ENCODE results near the gene MTHFD2L.

The MTHFD2L gene

DNA sequence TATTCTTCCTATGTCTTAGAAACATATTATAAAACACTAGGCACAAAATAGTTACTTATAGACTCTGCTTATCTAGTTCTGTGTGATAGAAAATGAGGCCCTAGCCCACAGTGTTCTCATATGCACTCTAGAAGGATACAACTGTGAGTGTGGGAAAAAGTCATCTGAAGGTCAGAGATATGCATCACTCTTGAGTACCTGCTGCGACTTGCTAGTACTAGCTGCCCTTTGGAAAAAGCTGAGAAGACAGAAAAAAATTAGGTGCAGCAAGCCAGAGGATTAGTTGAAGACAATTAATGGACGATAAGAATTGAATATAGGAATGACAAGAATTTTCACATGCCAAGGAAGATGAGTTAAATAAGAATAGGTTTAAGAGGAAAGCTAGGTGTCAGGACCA, 61.3 kb downstream of the MTHFD2L start:
- Mint-ChIP-seq H3K27ac (no peak overlapping the region), H3K4me3 (no peak overlapping the region), H3K36me3 (ENCODE audit: low read depth) (no peaks in the 10 kb centered on the region), H3K4me1 (no peaks in the 10 kb centered on the region), H3K27me3 (ENCODE audit: low read depth) (no peaks in the 10 kb centered on the region), H3K9me3 (no peaks in the 10 kb centered on the region)
- TF ChIP-seq, protein P1, sequence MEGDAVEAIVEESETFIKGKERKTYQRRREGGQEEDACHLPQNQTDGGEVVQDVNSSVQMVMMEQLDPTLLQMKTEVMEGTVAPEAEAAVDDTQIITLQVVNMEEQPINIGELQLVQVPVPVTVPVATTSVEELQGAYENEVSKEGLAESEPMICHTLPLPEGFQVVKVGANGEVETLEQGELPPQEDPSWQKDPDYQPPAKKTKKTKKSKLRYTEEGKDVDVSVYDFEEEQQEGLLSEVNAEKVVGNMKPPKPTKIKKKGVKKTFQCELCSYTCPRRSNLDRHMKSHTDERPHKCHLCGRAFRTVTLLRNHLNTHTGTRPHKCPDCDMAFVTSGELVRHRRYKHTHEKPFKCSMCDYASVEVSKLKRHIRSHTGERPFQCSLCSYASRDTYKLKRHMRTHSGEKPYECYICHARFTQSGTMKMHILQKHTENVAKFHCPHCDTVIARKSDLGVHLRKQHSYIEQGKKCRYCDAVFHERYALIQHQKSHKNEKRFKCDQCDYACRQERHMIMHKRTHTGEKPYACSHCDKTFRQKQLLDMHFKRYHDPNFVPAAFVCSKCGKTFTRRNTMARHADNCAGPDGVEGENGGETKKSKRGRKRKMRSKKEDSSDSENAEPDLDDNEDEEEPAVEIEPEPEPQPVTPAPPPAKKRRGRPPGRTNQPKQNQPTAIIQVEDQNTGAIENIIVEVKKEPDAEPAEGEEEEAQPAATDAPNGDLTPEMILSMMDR (IDR thresholded peaks at IDR 0.05; ENCODE audit: unreplicated experiment in 3 of 3), result no peak

DNA sequence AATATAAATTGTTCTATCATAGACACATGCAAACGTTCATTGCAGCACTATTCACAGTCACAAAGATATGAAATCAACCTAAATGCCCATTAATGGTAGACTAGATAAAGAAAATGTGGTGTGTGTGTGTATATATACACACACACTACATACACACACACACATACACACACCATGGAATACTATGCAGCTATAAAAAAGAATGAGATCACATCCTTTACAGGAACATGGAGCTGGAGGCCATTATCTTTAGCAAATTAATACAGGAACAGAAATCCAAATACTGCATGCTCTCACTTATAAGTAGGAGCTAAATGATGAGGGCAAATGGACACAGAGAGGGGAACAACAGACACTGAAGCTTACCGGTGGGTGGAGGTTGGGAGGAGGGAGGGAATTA, 65.2 kb downstream of the MTHFD2L start:
- Mint-ChIP-seq H3K27me3 (ENCODE audit: low read depth) (no peaks in the 10 kb centered on the region), H3K36me3 (ENCODE audit: low read depth) (peaks cover 3% of the 10 kb centered on the region), H3K4me1 (no peaks in the 10 kb centered on the region), H3K4me3 (no peak overlapping the region), H3K27ac (no peak overlapping the region), H3K9me3 (no peaks in the 10 kb centered on the region)
- TF ChIP-seq, protein P1 (IDR thresholded peaks at IDR 0.05; ENCODE audit: unreplicated experiment in 3 of 3), result no peak

DNA sequence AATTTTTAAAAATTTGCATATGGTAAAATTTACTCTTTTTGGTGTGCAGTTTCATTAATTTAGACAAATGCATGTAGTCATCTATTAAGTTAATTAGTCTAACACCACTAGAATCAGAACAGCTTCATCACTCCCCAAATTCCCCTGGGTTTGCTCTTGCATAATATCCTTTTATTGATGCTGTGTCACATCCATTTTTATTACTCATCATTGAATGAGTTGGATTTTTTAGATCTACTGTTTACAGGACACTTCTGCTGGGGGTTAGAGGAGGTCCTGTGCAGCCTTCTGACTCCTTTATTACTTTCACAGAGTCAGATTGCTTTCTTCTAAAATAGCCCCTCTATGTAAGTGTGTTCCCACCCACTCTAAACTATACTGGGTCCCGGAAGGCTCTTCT, 65.9 kb downstream of the MTHFD2L start:
- Mint-ChIP-seq H3K27me3 (ENCODE audit: low read depth) (no peaks in the 10 kb centered on the region), H3K4me1 (no peaks in the 10 kb centered on the region), H3K4me3 (no peak overlapping the region), H3K9me3 (no peaks in the 10 kb centered on the region), H3K27ac (no peak overlapping the region), H3K36me3 (ENCODE audit: low read depth) (peaks cover 3% of the 10 kb centered on the region)
- TF ChIP-seq, protein P1 (IDR thresholded peaks at IDR 0.05; ENCODE audit: unreplicated experiment in 3 of 3), result no peak

DNA sequence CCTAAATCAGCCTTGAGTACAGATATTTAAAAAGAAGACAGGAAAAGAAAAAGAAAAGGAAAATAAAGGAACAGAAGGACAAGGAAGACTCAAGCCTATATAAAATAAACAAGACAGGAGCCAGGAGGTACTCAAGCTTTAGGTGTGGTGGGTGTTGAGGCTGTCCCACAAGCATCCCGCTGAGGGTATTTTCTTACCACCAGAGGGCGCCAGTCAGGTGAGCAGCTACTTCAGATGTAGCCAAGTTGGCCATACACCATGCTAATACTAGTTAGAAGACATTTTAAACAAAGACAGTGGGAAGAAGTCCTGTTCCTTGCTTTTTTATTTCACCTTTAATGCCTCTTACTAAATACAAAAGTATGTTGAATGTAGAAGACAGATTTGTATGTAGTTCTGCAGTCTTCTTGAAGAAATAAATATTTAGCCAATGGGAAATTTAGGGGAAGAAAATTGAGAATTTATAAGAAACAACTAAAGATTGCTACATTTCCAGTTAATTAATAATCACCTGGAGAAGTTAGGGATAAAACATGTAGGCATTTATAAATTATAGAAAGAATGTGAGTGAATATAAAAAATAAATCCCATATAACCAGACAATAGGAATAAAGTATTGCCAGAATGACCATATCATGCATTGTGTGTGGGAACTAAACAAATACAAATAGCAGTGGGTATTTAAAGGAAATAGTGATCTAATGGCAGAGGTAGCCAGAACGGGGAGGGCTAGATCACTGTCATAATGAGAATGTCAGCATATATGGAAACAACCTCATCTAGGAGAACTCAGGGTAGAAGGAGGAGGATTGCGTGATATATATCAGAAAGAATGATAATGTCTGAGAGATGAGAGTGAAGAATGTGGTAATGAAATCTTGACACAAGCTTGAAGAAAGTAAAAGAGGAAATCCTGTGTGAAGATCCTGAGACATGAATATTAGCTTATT, 71.0 kb downstream of the MTHFD2L start:
- H3K27ac Mint-ChIP-seq, result no peak overlapping the region
- TF ChIP-seq, protein P1 (IDR thresholded peaks at IDR 0.05; ENCODE audit: unreplicated experiment in 3 of 3), result peak; percentile 69 to 82 (median 82)
- H3K4me3 Mint-ChIP-seq, result no peak overlapping the region
- H3K9me3 Mint-ChIP-seq, result no peaks in the 10 kb centered on the region
- H3K27me3 Mint-ChIP-seq (ENCODE audit: low read depth), result no peaks in the 10 kb centered on the region
- no peaks in the 10 kb centered on the region for H3K4me1 Mint-ChIP-seq
- H3K36me3 Mint-ChIP-seq (ENCODE audit: low read depth), result peaks cover 3% of the 10 kb centered on the region

DNA sequence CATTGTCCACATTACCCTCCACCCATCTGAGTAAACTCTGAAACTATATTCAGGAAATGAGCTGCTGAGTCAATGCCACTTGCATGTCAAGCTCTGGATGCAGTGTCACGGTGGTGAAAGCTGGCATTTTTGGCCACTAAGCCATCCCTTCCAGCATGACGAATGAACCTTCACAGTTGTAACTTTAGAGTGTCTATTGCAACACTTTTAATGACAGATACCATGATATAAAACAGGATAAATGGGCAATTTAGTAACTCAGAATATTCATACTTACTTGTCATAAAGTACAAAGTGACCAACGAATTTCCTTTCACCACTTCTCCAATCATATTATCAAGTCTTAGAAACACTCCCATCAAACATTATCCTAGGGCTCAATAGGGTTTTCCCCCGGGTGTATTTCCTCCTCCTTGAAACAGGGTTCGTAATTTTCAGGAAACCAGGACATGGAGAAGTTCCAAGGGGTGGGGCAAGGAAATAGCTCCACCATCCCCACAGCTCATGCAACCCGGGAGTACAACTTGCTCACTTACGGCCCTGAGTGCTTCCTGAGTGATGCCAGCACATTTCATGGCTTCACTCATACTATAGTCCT, 73.1 kb downstream of the MTHFD2L start:
- TF ChIP-seq, protein P1 (IDR thresholded peaks at IDR 0.05; ENCODE audit: unreplicated experiment in 3 of 3), result no peak

More for the DNA sequence above, 73.1 kb downstream of the MTHFD2L start:
- Mint-ChIP-seq H3K4me1 (no peaks in the 10 kb centered on the region), H3K9me3 (no peaks in the 10 kb centered on the region), H3K4me3 (no peak overlapping the region), H3K36me3 (ENCODE audit: low read depth) (no peaks in the 10 kb centered on the region), H3K27ac (no peak overlapping the region), H3K27me3 (ENCODE audit: low read depth) (no peaks in the 10 kb centered on the region)
